IPS-15b (cell line): ENCODE results near the gene SMAGP.

ENCODE experiments used
- H3K27me3 ChIP-seq: one replicate; pipeline ENCODE4 v1.6.1; 2013; ENCODE audit warnings: low read length; ENCODE audit not compliant: control insufficient read depth, insufficient read depth
- H3K36me3 ChIP-seq: one replicate; pipeline ENCODE4 v1.6.1; 2013; ENCODE audit warnings: low read length; ENCODE audit not compliant: control insufficient read depth, insufficient read depth
- H3K4me1 ChIP-seq: one replicate; pipeline ENCODE4 v1.6.1; 2013; ENCODE audit warnings: mild to moderate bottlenecking, low read length; ENCODE audit not compliant: control insufficient read depth, insufficient read depth
- H3K4me3 ChIP-seq: one replicate; pipeline ENCODE4 v1.5.1; 2013; ENCODE audit warnings: low read depth, low read length
- H3K9ac ChIP-seq: one replicate; pipeline ENCODE4 v1.6.1; 2013; ENCODE audit warnings: low read depth, mild to moderate bottlenecking, low read length
- H3K9me3 ChIP-seq: one replicate; pipeline ENCODE4 v1.6.1; 2013; ENCODE audit warnings: mild to moderate bottlenecking, low read length; ENCODE audit not compliant: control insufficient read depth, insufficient read depth

SMAGP gene

DNA sequence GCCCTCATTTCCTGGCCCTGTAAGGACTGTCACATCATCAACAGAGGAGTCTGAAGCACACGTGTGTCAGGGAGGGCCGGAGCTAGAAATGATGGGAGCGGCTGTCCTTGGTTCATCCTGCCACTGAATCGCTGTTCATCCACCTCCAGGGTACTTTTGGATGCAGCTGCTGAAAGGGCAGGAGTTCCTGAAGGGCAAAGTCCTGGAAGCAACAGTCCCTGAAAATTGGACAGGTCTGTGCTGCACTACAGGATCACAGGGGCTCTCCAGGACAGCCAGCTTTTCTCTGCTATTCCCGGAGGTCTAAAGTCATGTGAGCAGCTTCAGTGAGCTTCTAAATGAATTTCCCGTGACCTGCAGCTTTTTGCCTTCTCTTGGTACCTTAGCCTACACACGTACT, 70.1 kb downstream of the SMAGP start:
- H3K4me1 ChIP-seq: no peaks in the 10 kb centered on the region
- H3K9ac ChIP-seq: no peak overlapping the region
- peaks cover 2% of the 10 kb centered on the region for H3K36me3 ChIP-seq
- H3K27me3 ChIP-seq: no peaks in the 10 kb centered on the region
- H3K9me3 ChIP-seq: no peaks in the 10 kb centered on the region
- no peak overlapping the region for H3K4me3 ChIP-seq

DNA sequence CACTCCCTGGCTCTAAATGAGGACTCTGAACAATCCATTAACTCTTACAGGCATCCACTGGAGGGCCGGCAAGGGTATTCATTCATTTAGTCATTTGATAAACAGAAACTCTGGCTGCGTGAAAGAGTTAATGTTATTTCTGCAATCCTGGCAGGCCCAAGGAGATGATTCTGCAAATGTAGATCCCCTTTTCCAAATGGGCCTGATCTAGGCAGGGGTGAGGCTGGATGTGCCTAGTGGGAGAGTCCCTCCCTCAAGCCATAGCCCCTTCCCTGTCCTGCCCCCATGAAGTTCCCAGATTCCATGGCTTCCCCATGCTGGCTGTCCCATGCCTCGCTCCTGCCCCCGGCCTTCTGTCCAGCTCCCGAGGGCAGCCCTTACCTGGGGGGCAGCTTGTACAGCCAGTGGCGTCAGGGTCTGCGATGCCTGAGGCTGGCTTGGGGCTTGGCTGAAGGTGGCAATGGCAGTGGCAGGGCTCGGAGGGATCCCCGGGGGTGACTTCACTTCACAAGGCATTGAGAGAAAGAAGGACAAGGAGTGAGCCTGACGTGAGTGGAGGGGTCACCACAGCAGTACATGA, 70.8 kb downstream of the SMAGP start:
- Histone ChIP-seq H3K9ac (no peak overlapping the region), H3K27me3 (no peaks in the 10 kb centered on the region), H3K4me1 (no peaks in the 10 kb centered on the region), H3K4me3 (no peak overlapping the region), H3K36me3 (peaks cover 2% of the 10 kb centered on the region), H3K9me3 (no peaks in the 10 kb centered on the region)

DNA sequence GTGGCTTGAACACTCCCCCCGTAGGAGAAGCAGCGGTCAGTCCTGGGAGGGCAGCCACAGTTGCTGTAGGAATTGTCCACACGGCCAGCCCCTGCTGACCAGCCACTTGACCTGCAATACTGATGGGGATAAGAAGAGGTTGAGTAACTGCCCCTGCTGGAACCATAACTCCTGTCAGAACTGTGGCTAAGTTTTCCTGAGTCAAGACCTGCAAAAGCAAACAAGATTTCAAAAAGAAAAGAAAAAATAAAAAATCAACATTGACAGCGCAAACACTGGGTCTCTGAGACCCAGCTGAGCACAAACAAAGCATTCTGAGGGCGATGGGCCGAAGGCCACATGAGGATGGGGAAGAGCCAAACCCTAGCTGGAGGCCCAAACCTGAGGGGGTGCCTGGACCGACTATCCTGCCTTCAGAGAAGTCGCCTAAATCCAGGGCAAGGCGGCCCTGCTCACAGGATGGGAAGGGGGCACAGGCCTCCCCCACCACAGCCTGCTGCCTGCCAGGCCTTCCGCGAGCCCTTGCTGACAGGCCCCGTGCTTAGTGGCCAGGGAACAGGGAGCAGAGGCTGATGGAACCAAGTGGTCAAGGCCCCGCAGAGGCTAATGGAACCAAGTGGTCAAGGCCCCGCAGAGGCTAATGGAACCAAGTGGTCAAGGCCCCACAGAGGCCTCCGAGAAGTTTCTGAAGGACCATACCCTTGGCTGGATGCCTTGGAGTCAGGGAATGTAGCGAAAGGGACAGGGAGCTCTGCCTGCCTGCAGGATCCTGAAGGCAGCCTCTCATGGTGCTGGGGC, 71.4 kb downstream of the SMAGP start:
- Histone ChIP-seq H3K36me3 (peaks cover 2% of the 10 kb centered on the region), H3K9me3 (no peaks in the 10 kb centered on the region), H3K9ac (no peak overlapping the region), H3K4me3 (no peak overlapping the region), H3K27me3 (no peaks in the 10 kb centered on the region), H3K4me1 (no peaks in the 10 kb centered on the region)

DNA sequence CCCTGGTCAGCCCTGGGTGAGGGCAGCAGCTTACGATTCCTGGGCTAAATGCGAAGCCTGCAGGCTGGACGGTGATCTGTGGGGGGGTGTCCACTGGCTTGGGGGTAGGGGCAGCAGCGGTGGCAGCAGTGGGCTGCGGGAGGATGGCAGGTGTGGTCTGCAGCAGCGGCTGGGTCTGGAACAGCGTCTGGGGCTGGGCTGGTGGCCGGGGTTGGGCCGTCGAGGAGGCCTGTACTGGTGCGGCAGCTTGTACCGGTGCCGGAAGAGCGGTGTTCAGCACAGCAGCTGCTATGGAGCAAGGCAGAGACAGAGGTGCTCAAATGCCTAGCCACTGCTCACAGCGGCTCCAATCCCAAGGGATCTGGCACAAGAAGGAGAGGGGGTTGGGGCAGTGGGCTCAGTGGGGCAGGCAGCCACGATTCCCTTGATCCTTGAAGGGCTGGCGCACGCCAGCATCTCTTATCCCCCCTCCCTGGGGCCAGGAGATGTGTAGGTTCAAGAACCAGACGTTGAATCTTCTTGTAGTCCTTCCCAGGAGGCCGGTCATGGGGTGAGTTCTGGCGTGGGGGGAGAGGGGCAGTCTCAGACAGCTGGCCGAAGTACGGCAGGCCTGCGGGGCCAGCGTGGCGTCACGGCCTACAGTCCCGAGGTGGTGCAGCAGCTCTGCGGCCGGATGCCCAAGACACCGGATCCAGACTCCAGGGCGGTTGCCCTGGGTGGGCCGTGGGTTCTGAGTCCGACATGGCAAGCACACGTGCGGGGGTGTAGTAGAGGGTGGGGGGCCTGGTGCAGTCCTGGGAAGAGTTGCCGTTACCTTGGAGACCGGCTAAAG, 72.3 kb downstream of the SMAGP start:
- Histone ChIP-seq H3K27me3 (no peaks in the 10 kb centered on the region), H3K4me1 (no peaks in the 10 kb centered on the region), H3K9me3 (no peaks in the 10 kb centered on the region), H3K36me3 (peaks cover 2% of the 10 kb centered on the region), H3K9ac (no peak overlapping the region), H3K4me3 (no peak overlapping the region)

DNA sequence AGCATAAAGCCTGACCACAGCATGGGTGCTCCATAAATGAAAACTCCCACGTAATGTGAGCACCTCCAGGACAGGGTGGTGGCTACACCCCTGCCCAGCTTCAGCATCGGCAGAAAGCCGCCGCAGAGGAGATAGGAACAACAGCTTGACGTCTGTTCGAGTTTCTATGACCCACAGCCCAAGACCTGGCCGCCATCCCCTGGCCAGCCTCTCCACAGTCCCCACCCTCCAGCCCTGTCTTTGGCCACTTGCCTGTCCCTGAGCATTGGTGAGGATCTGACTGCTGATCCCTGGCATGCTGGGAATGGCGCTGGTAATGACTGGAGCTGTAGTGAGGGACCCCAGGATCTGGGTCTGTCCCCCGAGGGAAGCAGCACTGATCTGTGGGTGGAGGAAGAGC, 73.7 kb downstream of the SMAGP start:
- no peaks in the 10 kb centered on the region for H3K27me3 ChIP-seq
- H3K9me3 ChIP-seq: no peaks in the 10 kb centered on the region
- no peak overlapping the region for H3K9ac ChIP-seq
- H3K4me1 ChIP-seq: no peaks in the 10 kb centered on the region
- peaks cover 2% of the 10 kb centered on the region for H3K36me3 ChIP-seq
- no peak overlapping the region for H3K4me3 ChIP-seq

DNA sequence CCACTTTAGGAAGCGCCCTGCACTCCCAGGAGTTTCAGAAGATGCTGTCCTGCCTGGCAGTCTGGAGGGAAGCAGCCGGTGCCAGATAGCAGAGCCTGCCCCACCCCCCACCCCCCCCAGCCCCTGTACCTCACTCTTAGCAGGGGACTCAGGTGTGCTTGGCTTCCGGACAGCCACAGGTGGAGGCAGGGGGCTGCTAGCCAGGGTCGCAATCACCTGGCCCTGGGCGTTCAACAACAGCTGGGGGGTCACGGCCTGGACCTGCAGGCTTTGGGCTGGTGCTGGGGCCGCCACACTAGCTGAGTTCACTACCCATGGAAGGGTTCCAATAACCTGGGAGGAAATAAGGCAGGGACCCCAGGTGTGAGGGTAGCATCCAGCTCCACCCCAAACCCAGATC, 74.4 kb downstream of the SMAGP start:
- no peak overlapping the region for H3K4me3 ChIP-seq
- peaks cover 2% of the 10 kb centered on the region for H3K36me3 ChIP-seq
- no peaks in the 10 kb centered on the region for H3K4me1 ChIP-seq
- no peaks in the 10 kb centered on the region for H3K9me3 ChIP-seq
- no peak overlapping the region for H3K9ac ChIP-seq
- H3K27me3 ChIP-seq: no peaks in the 10 kb centered on the region
